Body of pancreas (tissue), 4 donors: Measurements from ENCODE around the gene PRPS1.

Source experiments
- POLR2A ChIP-seq, 3 donors: fragments of 450-650 bp; IDR thresholded peaks; one replicate each; pipeline ENCODE4 v1.6.1; 2016; ENCODE audit warnings: antibody characterized with exemption in 3 of 3, mild to moderate bottlenecking in 2 of 3
- TF ChIP-seq, protein P1 (sequence below), 7 experiments: fragments of 450-650 bp in 4 of 7; fragments of 200-600 bp in 3 of 7; sonication (generic) in 3 of 7; IDR thresholded peaks; one replicate each; pipeline ENCODE4 v1.5.1; 2016 to 2019; ENCODE audit warnings: antibody characterized with exemption in 7 of 7

GRCh38 chrX:107662145-107662544 is 33.8 kb downstream of the PRPS1 start:
- TF ChIP-seq POLR2A (IDR thresholded peaks at IDR 0.05): no peak
- TF ChIP-seq, protein P1, sequence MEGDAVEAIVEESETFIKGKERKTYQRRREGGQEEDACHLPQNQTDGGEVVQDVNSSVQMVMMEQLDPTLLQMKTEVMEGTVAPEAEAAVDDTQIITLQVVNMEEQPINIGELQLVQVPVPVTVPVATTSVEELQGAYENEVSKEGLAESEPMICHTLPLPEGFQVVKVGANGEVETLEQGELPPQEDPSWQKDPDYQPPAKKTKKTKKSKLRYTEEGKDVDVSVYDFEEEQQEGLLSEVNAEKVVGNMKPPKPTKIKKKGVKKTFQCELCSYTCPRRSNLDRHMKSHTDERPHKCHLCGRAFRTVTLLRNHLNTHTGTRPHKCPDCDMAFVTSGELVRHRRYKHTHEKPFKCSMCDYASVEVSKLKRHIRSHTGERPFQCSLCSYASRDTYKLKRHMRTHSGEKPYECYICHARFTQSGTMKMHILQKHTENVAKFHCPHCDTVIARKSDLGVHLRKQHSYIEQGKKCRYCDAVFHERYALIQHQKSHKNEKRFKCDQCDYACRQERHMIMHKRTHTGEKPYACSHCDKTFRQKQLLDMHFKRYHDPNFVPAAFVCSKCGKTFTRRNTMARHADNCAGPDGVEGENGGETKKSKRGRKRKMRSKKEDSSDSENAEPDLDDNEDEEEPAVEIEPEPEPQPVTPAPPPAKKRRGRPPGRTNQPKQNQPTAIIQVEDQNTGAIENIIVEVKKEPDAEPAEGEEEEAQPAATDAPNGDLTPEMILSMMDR (IDR thresholded peaks at IDR 0.05): no peak
